ENCODE measurements around the gene MAT2A.
A peak's percentile ranks its signal among the peaks of the same experiment; 100 is the strongest.

The MAT2A gene

GRCh38 chr2:85538507-85539360 is at the start of gene MAT2A:
Gene MAT2A (plus strand): TSS chr2:85539168. CDS start chr2:85539288, 120 bp downstream.
- ATAC-seq (ENCODE audit: low read depth): peak; percentile 77
- peaks cover 14% of the 10 kb centered on the region for H3K4me1 Mint-ChIP-seq
- peaks cover 17% of the 10 kb centered on the region for H3K36me3 Mint-ChIP-seq
- peak; percentile 89 to 92 for DNase-seq (ENCODE audit: low spot score in 2 of 2)
- H3K27me3 Mint-ChIP-seq: no peaks in the 10 kb centered on the region
- H3K4me3 Mint-ChIP-seq: peak within 1 kb of the TSS; percentile 96
- no peaks in the 10 kb centered on the region for H3K9me3 Mint-ChIP-seq
- peak within 1 kb of the TSS; percentile 91 for H3K27ac Mint-ChIP-seq

- no peak overlapping the region for H3K4me3 Mint-ChIP-seq
- no peak for DNase-seq (ENCODE audit: low spot score in 2 of 2)
- peaks cover 4% of the 10 kb centered on the region for H3K4me1 Mint-ChIP-seq
These were observed 47.9 kb upstream of the MAT2A start for GRCh38 chr2:85490861-85491755.

GRCh38 chr2:85496436-85496835 is 42.5 kb upstream of the MAT2A start:
- Mint-ChIP-seq H3K27ac (no peak overlapping the region), H3K9me3 (no peaks in the 10 kb centered on the region), H3K4me3 (no peak overlapping the region), H3K4me1 (peaks cover 15% of the 10 kb centered on the region), H3K36me3 (no peaks in the 10 kb centered on the region), H3K27me3 (no peaks in the 10 kb centered on the region)
- ATAC-seq (ENCODE audit: low read depth): no peak
- no peak for DNase-seq (ENCODE audit: low spot score in 2 of 2)

More at GRCh38 chr2:85490861-85491755, 47.9 kb upstream of the MAT2A start:
- ATAC-seq (ENCODE audit: low read depth): no peak
- no peaks in the 10 kb centered on the region for H3K27me3 Mint-ChIP-seq
- peaks cover 6% of the 10 kb centered on the region for H3K9me3 Mint-ChIP-seq
- peaks cover 4% of the 10 kb centered on the region for H3K36me3 Mint-ChIP-seq
- H3K27ac Mint-ChIP-seq: no peak overlapping the region

- no peak for ATAC-seq (ENCODE audit: low read depth)
- Mint-ChIP-seq H3K27ac (no peak overlapping the region), H3K4me3 (no peak overlapping the region), H3K9me3 (no peaks in the 10 kb centered on the region), H3K4me1 (peaks cover 15% of the 10 kb centered on the region), H3K36me3 (no peaks in the 10 kb centered on the region), H3K27me3 (no peaks in the 10 kb centered on the region)
- no peak for DNase-seq (ENCODE audit: low spot score in 2 of 2)
These were observed 40.9 kb upstream of the MAT2A start for GRCh38 chr2:85497944-85498630.

GRCh38 chr2:85501248-85501647 is 37.7 kb upstream of the MAT2A start:
- Mint-ChIP-seq H3K27ac (no peak overlapping the region), H3K4me1 (peaks cover 11% of the 10 kb centered on the region), H3K36me3 (no peaks in the 10 kb centered on the region), H3K27me3 (no peaks in the 10 kb centered on the region), H3K9me3 (no peaks in the 10 kb centered on the region), H3K4me3 (no peak overlapping the region)
- DNase-seq (ENCODE audit: low spot score in 2 of 2) (no peak), ATAC-seq (ENCODE audit: low read depth) (no peak)

GRCh38 chr2:85502720-85503119 is 36.2 kb upstream of the MAT2A start:
- Mint-ChIP-seq H3K4me1 (peaks cover 11% of the 10 kb centered on the region), H3K4me3 (no peak overlapping the region), H3K36me3 (no peaks in the 10 kb centered on the region), H3K27ac (no peak overlapping the region), H3K9me3 (no peaks in the 10 kb centered on the region), H3K27me3 (no peaks in the 10 kb centered on the region)
- no peak for ATAC-seq (ENCODE audit: low read depth)
- DNase-seq (ENCODE audit: low spot score in 2 of 2): no peak

GRCh38 chr2:85503168-85503850 is 35.7 kb upstream of the MAT2A start:
- Mint-ChIP-seq H3K4me1 (peaks cover 11% of the 10 kb centered on the region), H3K27me3 (no peaks in the 10 kb centered on the region), H3K9me3 (no peaks in the 10 kb centered on the region)

GRCh38 chr2:85503851-85504777 is 34.9 kb upstream of the MAT2A start:
- no peaks in the 10 kb centered on the region for H3K27me3 Mint-ChIP-seq
- H3K27ac Mint-ChIP-seq: no peak overlapping the region
- peaks cover 11% of the 10 kb centered on the region for H3K4me1 Mint-ChIP-seq
- DNase-seq (ENCODE audit: low spot score in 2 of 2) (no peak), ATAC-seq (ENCODE audit: low read depth) (no peak)
- no peaks in the 10 kb centered on the region for H3K9me3 Mint-ChIP-seq
- no peak overlapping the region for H3K4me3 Mint-ChIP-seq
- no peaks in the 10 kb centered on the region for H3K36me3 Mint-ChIP-seq

More at GRCh38 chr2:85503168-85503850, 35.7 kb upstream of the MAT2A start:
- Mint-ChIP-seq H3K27ac (no peak overlapping the region), H3K36me3 (no peaks in the 10 kb centered on the region), H3K4me3 (no peak overlapping the region)
- DNase-seq (ENCODE audit: low spot score in 2 of 2) (no peak), ATAC-seq (ENCODE audit: low read depth) (no peak)

- Mint-ChIP-seq H3K9me3 (no peaks in the 10 kb centered on the region), H3K4me3 (no peak overlapping the region), H3K27ac (no peak overlapping the region), H3K36me3 (no peaks in the 10 kb centered on the region), H3K4me1 (peaks cover 11% of the 10 kb centered on the region), H3K27me3 (peaks cover 1% of the 10 kb centered on the region)
- DNase-seq (ENCODE audit: low spot score in 2 of 2): no peak
- ATAC-seq (ENCODE audit: low read depth): no peak
These were observed 34.1 kb upstream of the MAT2A start for GRCh38 chr2:85504778-85505261.

- no peak for DNase-seq (ENCODE audit: low spot score in 2 of 2)
- ATAC-seq (ENCODE audit: low read depth): no peak
- peaks cover 4% of the 10 kb centered on the region for H3K4me1 Mint-ChIP-seq
- H3K4me3 Mint-ChIP-seq: no peak overlapping the region
- no peaks in the 10 kb centered on the region for H3K9me3 Mint-ChIP-seq
- H3K27me3 Mint-ChIP-seq: peaks cover 2% of the 10 kb centered on the region
- H3K27ac Mint-ChIP-seq: no peak overlapping the region
- no peaks in the 10 kb centered on the region for H3K36me3 Mint-ChIP-seq
These were observed 33.3 kb upstream of the MAT2A start for GRCh38 chr2:85505551-85506238.

GRCh38 chr2:85506768-85507181 is 32.2 kb upstream of the MAT2A start:
- ATAC-seq (ENCODE audit: low read depth): no peak
- no peaks in the 10 kb centered on the region for H3K36me3 Mint-ChIP-seq

More at GRCh38 chr2:85506768-85507181, 32.2 kb upstream of the MAT2A start:
- no peaks in the 10 kb centered on the region for H3K4me1 Mint-ChIP-seq
- no peak for DNase-seq (ENCODE audit: low spot score in 2 of 2)
- H3K9me3 Mint-ChIP-seq: no peaks in the 10 kb centered on the region
- peaks cover 2% of the 10 kb centered on the region for H3K27me3 Mint-ChIP-seq
- H3K27ac Mint-ChIP-seq: no peak overlapping the region
- no peak overlapping the region for H3K4me3 Mint-ChIP-seq
